NCI-H2107 (cell line): Measurements from ENCODE around the gene RABEP2.
"Not testable (repeated sequence)": the region's sequence is repeated elsewhere in the genome, so short reads cannot be mapped to it uniquely, and the experiment has no call there.

ENCODE experiments used
- DNase-seq: peaks from one replicate; lab custom pipeline; 2025; lab: John Stamatoyannopoulos, UW

Gene RABEP2, protein sequence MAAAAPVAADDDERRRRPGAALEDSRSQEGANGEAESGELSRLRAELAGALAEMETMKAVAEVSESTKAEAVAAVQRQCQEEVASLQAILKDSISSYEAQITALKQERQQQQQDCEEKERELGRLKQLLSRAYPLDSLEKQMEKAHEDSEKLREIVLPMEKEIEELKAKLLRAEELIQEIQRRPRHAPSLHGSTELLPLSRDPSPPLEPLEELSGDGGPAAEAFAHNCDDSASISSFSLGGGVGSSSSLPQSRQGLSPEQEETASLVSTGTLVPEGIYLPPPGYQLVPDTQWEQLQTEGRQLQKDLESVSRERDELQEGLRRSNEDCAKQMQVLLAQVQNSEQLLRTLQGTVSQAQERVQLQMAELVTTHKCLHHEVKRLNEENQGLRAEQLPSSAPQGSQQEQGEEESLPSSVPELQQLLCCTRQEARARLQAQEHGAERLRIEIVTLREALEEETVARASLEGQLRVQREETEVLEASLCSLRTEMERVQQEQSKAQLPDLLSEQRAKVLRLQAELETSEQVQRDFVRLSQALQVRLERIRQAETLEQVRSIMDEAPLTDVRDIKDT

DNA sequence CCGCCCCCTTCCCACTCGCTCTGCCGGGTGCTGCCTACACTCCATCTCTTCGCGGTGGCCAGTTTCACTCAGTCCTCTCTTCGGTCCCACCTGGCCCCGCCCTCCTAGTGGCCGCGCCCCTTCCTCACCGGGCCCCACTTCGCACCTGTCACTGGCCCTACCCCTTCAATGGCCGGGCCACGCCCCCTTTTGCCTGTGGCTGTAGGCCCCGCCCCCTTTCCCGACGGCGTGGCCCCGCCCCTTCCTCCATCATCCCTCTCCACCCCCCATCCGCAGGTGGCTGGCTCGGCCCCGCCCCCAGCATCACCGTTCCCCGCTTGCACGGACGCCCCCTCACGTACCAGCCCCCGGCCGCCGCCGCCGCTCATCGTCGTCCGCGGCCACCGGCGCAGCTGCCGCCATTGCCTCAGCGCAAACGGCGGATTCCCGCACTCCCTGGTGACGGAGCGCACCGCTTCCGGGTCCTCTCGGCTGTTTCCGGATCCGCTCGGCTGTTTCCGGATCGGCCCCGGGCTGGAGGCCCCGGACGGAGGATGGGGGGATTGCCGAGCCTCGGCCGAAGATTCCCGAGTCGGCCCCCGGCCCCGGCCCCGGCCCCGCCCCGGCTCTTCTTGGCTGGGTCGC is at the start of gene RABEP2:
Gene RABEP2 (minus strand): TSS at position 477 of the 624 bp plus-strand sequence. CDS start 75 bp downstream, at position 402.
- DNase-seq = peak; percentile 96

DNA sequence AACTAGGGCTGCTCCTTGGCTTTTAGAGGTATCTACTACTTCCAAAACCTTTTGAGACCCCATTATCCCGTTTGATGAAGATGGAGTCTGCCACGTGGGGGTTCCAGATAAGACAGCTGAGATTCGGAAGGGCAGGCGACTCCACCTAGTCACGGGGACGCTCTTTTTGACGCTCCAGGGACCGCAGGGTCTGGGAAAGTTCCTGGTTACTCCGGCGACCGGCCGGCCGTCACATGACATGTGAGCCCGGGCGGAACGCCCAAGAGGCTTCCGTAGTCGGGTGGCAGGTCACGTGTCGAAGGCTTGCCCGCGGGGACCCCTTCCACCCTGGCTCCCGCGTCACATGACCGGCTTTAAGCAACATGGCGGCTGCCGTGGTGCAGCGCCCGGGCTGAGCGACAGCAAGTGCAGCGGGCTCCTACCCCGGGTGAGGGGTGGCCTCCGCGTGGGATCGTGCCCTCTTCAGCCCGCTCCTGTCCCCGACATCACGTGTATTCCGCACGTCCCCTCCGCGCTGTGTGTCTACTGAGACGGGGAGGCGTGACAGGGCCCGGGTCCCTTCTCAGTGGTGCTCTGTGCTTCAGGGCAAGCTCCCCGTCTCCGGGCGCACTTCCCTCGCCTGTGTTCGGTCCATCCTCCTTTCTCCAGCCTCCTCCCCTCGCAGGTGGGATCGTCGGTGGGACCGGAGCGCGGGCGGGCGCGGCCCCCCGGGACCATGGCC is 49.6 kb upstream of the RABEP2 start, which contains the start of gene SPNS1:
Gene SPNS1 (plus strand): TSS at position 342 of the 721 bp plus-strand sequence. CDS start 374 bp downstream, at position 716.
- peak; percentile 77 for DNase-seq

DNA sequence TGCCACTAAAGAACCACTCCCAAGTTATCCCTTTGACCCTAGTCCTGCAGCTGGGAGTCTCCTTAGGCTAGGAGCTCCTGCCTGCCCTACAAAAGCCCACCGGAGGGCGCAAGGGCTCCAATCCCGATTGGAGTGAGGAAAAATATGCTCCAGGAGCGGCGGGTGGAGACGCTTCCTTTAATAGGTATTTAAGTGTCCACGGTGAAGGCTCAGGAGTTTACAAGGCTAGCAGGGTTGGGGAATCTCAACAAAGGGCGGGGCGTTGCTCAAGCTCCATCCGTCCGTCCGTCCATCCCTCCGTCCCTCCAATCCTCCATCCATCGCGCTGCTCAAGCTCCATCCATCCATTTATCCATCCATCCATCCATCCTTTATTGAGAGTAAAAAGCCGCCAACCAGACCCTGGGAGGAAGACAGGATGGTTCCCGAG is 49.0 kb upstream of the RABEP2 start:
- DNase-seq = peak; percentile 51

DNA sequence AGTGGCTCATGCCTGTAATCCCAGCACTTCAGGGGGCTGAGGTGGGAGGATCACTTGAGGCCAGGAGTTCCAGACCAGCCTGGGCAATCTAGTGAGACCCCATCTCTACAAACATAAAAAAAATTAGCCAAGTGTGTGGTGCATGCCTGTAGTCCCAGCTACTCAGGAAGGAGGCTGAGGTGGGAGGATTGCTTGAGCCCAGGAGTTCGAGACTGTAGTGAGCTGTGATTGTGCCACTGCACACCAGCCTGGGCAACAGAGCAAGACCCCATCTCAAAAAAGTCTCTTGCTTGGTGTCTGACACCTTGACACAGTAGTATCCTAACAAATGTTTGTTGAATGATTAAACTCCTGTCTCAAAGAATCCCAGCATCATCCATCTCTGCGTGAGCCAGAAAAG is 44.7 kb upstream of the RABEP2 start:
- not testable (repeated sequence) for DNase-seq

DNA sequence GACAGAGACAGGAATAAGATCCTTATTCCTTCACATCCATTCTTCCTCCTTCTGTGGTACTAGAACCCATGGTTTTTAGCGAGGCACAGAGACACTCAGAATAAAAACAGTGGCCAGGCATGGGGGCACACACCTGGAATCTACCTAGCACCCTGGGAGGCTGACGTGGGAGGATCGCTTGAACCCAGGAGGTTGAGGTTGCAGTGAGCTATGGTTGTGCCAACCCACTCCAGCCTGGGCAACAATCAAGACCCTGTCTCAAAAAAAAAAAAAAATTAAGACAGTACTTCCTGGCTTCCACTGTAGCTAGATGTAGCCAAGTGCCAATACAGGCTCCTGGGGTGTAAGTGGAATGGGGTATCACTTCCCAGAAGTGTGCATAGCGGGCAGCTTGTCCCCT is 42.1 kb upstream of the RABEP2 start:
- no peak for DNase-seq

DNA sequence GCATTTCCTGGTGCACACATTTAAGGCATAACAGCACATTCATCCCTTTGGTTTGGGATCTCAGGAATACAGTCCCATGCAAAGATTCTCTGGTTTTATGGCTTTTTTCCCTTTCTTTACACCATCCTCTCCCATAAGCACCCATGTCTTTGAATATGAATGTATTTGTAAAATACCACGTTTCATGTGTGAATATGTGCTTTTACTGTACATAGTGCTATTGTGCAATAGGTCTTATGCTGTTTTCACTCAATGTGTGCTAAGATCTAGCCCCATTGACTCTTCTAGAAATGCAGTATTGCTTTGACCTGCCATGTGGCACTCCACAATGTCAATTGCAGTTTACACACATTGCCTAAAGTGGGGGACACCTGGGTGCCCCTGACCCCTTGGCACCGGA is 39.5 kb upstream of the RABEP2 start:
- DNase-seq = no peak

DNA sequence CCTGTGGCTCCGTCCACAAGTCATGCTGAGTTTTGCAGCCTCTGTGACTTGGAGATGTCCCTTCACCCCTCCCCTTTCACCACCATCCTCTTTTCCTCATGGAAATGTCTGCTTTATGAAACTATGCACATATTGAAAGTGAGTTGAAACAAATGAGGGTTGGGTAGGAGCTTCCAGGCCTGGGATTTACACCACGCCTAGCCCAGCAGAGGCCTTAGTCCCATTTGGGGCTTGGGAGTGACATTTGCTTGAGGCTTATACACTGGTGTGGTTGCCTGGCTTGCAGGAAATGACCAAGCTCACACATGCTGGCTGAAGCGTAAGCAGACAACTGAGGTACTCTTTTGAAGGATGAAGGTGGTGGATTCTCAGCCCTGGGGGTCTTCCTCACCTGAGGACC is 39.0 kb upstream of the RABEP2 start:
- no peak for DNase-seq

DNA sequence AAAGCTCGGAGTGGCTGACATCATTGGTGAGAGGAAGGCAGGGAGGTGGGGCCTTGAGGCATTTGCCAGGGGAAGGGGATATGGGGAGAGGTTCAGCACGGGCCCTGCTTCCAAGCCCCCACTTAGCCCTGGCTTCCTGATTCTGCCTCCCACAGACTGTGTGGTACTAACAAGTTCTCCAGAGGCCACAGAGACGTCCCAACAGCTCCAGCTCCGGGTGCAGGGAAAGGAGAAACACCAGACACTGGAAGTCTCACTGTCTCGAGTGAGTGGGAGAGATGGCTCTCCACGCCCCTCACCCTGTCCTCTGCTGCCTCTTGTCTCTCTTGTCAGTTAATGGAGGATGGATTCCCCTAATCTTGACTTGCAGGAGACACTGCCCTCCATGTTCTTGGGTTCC is 33.8 kb upstream of the RABEP2 start:
- no peak for DNase-seq

DNA sequence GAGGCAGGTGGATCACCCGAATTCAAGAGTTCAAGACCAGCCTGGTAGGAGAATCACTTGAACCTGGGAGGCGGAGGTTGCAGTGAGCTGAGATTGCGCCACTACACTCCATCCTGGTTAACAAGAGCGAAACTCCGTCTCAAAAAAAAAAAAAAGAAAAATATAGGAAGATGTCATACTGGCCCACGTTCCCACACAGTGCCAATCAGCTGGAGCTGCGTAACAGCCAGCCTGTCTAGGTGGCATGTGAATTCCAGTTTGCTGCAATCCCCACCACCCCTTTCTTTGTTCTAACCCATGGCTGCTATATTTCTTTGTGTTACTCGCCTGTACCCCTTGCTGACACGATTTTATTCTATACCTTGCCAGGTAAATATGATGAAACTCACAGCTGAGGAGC is 33.2 kb upstream of the RABEP2 start:
- DNase-seq = no peak

DNA sequence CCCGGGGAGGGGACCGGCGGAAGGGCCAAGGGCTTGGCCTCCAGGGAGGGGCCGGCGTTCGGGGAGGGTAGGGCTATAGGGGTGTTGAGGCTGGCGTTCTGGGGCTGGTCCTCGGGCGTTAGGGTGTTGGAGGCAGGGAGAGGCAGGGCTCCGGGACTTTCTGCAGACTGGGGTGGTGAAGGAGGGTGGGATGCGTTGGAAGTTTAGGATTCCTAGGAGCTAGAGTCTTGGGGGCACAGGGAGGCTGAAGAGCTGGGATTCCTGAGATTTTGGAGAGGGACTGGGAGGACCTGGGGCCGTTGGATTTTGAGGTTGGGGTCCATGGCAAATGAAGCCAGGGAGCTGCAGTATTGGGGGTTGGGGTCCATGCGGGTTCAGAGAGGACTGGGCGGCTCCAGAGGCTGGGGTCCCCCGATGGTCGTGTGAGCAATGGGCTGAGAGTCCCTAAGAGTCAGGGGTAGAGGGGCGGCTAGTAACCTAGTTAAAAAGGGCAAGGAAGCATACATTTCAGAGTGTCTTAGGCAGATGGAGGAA is 26.4 kb upstream of the RABEP2 start:
- no peak for DNase-seq

DNA sequence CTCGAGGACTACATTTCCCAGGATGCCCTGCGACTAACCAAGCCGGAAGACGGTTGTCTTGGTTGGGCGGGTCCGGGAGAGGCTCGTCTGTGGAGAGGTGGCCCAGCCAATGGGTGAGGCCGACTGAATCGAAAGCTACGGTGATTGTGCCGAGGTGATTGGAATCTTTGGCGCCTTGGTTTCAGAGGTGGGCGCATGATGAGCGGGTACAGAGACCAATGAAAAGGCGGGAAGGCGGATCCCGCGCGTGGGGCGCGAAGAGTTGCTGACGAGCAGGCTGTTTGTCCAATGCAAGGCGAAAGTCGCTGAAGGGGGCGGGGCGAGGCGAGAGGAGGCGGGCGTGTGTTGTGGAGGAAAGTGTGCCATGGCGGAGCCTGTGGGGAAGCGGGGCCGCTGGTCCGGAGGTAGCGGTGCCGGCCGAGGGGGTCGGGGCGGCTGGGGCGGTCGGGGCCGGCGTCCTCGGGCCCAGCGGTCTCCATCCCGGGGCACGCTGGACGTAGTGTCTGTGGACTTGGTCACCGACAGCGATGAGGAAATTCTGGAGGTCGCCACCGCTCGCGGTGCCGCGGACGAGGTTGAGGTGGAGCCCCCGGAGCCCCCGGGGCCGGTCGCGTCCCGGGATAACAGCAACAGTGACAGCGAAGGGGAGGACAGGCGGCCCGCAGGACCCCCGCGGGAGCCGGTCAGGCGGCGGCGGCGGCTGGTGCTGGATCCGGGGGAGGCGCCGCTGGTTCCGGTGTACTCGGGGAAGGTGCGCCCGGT is 25.8 kb upstream of the RABEP2 start, which contains the start of gene NFATC2IP:
Gene NFATC2IP (plus strand): TSS at position 290 of the 762 bp plus-strand sequence. CDS start 75 bp downstream, at position 365.
- peak; percentile 98 for DNase-seq

DNA sequence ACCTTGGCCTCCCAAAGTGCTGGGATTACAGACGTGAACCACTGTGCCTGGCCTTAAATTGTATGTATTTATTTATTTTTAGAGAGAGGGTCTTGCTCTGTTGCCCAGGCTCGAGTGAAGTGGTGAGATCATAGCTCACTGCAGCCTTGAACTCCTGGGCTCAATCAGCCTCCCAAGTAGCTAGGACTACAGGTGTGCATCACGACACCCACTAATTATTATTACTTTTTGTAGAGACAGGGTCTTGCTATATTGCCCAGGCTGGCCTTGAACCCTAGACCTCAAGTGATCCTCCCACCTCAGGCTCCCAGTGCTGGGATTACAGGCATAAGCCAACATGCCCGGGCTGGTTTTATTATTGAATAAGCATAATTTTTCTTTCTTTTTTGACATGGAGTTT is 21.6 kb upstream of the RABEP2 start:
- no peak for DNase-seq

DNA sequence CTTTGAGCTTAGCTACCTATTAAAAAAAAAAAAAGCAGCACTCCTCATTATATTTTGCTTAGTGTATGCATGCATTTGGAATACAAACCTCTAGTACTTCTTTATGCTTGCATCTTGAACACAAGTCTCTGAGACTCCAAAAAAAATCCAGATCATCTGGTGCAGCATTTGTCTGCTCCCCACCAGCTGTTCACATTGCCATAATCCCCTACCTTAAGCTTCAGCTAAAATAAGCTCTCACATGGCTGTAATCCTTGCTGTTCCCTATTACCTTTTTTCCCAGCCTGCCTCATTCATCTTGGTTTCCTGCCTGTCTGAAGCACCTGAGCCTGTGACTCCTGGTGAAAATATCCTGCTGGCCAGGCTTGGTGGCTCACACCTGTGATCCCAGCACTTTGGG is 18.2 kb upstream of the RABEP2 start:
- no peak for DNase-seq

DNA sequence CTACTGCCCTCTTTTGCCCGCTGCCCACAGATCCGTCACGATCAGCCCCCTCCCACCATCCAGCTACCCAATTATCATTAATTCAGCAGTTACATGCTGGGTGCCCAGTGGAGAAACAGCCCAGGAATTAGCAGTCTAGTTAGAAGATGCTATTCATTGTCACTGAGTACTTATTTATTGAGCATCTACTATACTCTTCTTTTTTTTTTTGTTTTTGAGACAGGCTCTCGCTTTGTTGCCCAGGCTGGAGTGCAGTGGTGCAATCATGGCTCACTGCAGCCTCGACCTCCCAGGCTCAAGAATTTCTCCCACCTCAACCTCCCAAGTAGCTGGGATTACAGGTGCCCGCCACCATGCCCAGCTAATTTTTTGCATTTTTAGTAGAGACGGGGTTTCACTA is 14.8 kb upstream of the RABEP2 start:
- not testable (repeated sequence) for DNase-seq

DNA sequence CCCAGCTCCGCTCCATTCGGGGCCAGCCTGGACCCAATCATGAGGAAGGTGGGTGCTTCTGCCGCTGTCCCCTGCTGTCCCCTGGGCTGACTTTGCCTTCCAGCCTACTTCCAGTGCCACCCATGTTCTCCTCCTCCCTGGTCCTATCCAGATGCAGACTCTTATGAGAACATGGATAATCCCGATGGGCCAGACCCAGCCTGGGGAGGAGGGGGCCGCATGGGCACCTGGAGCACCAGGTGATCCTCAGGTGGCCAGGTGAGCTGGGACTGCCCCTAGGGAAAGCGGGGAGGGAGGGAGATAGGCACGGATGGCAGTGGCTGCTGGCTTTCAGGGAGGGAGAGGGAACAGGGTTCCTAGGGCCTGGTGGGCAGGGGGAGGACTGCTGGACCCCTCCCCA is 13.7 kb upstream of the RABEP2 start:
- DNase-seq = no peak

DNA sequence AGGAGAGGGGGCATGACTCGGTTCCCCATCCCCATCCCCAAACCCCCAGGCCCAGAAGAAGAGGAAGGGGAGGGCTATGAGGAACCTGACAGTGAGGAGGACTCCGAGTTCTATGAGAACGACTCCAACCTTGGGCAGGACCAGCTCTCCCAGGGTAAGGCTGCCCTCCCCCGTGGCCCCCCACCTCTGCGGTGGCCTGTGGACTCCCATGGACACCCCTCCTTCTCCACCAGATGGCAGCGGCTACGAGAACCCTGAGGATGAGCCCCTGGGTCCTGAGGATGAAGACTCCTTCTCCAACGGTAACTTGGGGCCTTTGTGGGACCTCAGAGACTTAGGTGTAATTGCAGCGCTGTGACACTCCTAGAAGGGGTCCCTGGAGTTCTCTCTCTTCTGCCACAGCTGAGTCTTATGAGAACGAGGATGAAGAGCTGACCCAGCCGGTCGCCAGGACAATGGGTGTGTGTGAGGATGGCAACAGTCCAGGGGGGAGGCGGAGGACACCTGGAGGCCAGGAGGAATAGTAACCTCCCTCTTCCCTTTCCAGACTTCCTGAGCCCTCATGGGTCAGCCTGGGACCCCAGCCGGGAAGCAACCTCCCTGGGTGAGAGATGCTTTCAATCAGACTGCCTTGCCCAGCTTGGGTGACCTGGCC is 12.3 kb upstream of the RABEP2 start:
- no peak for DNase-seq

DNA sequence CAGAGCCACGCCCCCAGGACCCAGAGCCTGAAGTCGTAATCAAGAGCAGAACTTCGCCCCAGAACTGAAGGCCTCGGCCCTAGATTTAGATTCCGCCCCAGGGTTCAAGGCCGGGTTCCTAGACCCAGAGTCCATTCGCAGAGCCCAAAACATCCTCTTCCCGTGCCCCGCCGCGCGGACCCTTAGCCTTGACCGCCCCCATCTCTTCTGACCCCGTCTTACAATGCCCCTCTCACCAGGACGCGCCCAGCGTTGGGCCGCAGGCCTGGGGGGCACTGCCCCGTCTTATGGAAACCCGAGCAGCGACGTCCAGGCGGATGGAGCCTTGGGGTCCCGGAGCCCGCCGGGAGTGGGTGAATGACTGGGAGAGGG is 11.7 kb upstream of the RABEP2 start:
- DNase-seq = no peak

DNA sequence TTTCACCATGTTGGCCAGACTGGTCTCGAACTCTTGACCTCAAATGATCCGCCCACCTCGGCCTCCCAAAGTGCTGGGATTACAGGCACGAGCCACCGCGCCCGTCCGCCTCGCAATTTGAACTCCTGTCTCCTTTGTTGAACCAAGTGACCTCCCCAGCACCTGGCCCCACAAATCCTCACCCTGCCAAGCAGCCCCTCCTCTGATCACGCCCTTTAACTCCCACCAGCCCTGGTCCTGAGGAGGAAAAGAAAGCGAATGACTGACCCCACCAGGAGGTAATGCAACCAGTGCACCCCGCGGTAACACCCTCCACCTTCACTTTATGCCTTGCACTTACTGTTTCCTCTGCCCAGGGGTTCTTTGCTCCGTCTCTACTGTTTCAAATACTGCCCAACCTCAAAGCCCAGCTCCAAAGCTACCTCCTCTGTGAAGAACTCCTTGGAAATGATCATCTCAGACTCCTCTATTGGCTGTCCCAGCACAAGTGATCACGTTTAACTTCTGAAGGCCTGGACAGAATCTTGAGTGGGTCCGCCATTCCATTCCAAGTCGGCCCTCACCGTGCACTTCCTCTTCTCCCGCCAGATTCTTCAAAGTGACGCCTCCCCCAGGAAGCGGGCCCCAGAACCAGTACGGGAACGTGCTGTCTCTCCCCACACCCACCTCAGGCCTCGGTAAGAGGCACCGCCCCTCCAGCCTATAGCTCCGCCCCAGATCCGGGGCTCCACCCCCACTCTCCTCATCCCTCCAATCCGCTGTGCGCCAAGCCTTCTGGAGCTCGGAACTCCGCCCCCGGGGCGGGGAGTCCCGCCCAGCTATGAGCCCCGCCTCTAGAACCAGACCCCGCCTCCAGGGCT is 11.1 kb upstream of the RABEP2 start:
- no peak for DNase-seq

DNA sequence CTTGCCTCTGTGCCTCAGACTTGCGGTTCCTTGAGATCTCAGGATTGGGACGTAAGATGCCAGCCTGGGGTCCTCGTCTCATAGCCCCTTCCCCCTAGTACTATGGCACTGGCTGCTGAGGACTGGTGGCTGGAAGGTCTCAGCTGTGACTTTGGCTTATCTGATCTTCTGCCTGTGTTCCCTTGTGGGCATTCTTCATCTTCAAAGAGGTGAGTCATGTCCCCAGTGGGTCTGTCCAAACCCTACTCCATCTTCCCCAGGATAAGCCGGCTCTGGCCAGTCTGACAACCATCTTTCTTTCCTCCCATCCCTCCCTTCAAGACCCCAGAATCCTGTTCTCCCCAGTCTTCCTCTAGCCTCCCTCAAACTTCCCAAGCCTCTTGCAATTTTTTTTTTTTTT is 10.3 kb upstream of the RABEP2 start:
- no peak for DNase-seq

DNA sequence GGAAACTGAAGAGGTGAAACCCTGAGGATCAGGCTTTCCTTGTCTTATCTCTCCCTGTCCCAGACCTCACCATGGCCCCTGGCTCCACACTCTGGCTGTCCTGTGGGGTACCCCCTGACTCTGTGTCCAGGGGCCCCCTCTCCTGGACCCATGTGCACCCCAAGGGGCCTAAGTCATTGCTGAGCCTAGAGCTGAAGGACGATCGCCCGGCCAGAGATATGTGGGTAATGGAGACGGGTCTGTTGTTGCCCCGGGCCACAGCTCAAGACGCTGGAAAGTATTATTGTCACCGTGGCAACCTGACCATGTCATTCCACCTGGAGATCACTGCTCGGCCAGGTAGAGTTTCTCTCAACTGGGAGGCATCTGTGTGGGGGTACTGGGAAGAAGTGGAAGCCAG is 8.1 kb upstream of the RABEP2 start:
- no peak for DNase-seq
